ENCODE results near the gene CEP164.

Gene CEP164

DNA sequence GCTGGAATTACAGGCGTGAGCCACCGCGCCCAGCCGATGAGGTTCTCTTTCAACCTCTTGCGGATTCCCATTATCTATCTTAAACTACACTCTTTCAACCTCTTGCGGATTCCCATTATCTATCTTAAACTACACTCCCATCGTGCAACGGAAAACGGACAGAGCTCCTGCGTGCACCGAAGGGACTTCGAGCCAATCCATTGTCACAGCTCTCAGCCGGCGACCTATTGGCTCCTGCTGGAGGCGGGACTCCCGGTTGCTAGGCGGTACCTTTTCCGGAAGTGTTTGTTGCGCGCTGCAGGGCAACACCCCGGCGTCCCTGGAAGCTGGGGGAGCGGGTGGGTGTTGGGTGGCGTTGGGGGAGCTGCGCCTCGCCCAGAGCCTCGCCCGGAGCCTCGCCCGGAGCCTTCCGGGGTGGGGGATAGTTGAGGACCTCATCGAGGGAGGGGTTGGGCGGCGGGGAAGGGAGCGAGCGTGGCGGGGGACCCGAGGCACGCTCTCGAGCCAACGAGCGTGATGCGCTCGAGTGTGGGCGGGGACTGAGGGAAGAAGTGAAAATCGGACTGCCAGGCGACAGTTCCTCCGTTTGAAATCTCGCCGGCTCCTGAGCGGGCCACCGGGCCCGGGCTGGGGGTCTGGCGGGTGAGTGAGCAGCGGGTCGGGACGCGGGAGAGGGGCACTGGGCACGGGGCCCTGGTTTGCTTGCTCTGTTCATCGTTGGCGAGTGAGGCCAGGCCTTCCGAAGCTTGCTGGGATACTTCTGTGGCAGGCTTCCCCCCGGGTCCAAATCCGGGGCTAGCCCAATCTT, at the start of gene CEP164:
CEP164 (plus strand) TSS at position 288 of the 808 bp plus-strand sequence. CDS start 10,733 bp downstream, outside the sequence.
- DNase-seq (ENCODE audit: low read depth) = peak; percentile 89

DNA sequence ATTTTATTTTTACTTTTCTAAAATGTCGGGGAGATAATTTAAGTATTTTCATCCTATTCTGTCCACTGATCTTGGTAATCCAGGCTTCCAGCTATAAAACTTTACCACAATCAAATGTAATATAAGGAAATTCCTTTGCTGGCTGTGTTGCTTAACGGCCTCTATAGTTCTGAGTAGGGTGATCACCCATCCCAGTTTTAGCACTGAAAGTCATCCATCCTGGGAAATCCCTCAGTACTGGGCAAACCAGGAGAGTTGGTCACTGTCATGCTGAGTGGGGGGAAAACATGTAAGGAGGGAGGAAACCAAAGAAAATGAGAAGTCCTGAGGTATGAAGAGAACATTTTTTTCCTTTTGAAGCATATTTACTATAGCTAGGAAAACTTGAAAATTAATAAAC, 49.3 kb upstream of the CEP164 start:
- no peak for DNase-seq (ENCODE audit: low read depth)

DNA sequence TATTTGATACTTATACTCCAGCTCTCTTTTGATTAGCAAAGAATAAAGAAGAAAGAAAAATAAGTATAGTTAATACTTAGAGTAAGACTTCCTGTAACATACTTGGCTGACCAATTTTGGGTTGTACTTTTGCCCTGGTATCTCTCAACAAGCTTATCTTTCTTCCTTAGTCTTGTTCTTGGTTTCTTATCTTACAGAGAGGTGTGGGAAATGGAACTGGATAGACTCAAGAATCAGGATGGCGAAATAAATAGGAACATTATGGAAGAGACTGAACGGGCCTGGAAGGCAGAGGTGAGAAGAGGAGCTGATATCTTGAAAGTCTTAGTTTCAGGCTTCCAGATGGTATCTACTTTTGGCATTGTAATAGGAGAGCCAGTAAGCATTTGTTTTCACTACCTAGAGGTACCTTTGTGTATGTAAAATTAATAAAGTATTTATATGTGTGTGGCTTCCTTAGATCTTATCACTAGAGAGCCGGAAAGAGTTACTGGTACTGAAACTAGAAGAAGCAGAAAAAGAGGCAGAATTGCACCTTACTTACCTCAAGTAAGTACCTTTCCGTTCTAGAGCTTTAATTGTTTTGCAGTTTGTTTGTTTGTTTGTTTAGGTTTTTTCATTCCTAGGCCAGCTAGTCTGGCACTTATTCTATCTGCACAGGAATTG, 47.8 kb upstream of the CEP164 start:
- DNase-seq (ENCODE audit: low read depth) = no peak

DNA sequence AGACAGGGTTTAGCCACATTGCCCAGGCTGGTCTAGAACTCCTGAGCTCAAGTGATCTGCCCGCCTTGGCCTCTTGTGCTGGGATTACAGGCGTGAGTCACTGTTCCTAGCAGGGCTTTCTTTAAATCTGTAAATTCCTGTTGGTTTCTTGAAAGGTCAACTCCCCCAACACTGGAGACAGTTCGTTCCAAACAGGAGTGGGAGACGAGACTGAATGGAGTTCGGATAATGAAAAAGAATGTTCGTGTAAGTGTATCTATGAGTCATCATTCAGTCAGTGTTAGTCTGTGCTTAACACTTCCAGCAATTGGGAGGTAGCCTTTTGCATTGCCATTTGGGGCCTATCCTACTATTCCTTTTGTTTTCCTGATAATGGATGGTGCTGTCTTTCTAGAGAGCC, 46.5 kb upstream of the CEP164 start:
- DNase-seq (ENCODE audit: low read depth) = no peak

DNA sequence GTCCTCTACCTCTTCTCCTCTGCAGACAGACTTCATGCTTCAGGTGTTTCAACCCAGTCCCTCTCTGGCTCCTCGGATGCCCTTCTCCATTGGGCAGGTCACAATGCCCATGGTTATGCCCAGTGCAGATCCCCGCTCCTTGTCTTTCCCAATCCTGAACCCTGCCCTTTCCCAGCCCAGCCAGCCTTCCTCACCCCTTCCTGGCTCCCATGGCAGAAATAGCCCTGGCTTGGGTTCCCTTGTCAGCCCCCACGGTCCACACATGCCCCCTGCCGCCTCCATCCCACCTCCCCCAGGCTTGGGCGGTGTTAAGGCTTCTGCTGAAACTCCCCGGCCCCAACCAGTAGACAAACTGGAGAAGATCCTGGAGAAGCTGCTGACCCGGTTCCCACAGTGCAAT, 45.8 kb upstream of the CEP164 start:
- no peak for DNase-seq (ENCODE audit: low read depth)

DNA sequence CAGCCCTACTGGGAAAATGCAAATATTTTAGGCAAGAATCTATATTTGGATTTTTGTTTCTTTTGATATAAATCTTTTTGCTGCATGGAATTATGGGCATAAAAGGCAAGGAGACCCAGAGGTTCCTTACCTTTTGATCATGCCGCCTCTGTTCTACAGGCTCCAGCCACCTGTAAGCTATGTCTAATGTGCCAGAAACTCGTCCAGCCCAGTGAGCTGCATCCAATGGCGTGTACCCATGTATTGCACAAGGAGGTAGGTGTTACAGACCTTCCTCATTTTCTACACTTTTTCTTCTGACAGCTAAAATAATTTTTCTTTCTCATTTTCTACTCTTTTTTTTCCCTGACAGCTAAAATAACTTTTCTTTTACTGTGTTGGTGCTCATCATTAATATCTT, 44.7 kb upstream of the CEP164 start:
- no peak for DNase-seq (ENCODE audit: low read depth)

DNA sequence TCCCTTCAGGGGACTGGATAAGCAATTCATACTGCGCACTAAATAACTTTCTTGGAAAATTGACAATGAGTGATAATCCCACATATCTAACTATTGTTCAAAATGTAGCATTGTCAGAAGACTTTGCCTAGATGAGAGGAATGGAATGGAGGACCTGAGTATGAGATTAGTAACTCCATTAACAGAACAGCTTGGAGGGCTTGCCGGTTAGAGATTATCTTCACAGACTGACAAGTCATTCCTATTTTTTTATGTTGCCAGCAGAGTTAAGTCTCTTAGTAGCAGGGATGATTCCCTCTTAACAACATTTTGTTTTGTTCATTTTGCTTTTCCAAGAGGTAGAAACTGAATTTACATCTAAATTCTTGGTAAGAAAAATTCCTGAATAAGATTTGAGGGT, 43.6 kb upstream of the CEP164 start:
- DNase-seq (ENCODE audit: low read depth) = no peak

DNA sequence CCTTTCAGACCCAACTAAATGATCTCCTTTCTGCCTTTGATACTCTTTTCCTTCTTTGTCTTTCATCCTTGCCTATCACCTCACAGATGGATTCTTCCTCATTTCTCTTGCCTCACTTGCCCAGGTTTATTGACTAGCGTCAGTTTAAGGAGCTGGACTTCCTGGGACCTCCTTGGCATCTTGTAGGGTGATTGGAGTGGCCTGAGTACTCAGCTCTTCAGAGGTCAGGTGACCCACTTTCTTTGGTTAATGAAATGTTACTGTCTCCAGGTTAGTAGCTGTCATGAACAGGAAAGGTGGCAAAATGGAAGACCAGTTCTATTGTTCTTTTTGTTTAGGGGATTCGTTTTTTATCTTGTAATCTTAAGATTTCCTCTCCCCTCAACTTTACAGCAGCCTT, 41.1 kb upstream of the CEP164 start:
- no peak for DNase-seq (ENCODE audit: low read depth)

DNA sequence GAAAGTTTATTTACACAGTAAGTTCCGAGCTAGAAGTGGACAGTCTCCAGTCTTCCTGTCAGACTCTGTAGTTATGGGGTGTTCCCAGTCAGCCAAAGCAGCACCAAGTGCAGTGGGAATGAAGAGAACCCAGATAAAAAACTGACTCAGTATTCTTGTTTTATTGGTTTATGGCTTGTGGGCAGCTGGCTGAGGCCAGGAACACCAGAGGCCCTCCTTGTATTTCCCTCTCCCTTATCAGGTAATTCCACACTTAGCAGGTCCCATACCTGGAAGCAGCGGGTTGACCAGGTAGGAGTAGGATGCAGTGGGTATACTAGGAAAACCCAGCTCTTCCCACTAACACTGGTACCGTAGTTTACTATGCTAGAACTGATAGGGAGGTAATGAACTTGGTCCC, 40.0 kb upstream of the CEP164 start:
- DNase-seq (ENCODE audit: low read depth) = no peak

DNA sequence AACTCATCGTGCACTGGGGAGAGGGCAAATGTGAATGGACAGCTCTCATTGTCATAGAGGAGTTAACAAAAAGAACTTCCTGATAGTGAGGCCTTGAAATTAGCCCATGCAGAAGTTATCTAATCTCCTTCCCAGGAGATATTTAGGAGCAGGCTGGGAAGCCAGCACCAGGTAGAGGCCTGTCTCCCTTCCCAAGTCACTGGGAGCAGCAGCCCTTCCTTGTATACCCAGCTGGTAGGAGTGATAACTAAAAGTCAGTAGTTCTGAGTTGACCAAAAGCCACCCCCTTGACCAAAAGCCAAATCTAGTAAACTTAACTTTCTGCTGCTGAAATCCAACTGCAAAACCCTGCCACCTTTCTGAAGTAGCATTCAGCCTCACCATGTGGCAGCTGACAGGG, 37.9 kb upstream of the CEP164 start:
- DNase-seq (ENCODE audit: low read depth) = no peak

DNA sequence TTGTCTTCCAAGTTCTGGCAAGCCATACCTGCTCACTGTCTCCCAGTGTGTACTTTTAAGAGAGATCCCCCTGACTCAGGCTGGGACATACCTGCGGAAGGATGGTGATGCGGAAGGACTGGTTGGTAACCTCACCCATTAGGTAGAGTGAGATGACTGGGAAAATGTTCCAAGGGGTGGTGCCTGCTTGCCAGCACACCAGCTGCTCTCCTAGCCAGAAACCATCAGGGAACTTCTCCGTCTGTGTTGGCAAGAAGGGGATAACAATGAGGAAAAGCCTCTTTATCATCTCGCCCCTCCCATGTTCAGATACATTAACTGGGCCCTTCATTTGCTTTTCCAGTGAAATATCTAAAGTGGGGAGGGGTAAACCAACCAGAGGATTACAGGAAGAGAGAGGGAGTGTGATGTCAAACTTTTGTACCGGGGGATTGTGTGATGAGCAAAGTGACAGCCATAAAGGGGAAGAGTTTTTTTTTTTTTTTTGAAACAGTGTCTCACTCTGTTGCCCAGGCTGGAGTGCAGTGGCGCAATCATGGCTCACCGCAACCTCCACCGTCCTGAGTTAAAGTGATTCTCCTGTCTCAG, 36.8 kb upstream of the CEP164 start, which contains the start of gene BACE1-AS:
BACE1-AS (plus strand) TSS at position 538 of the 588 bp plus-strand sequence.
- DNase-seq (ENCODE audit: low read depth) = no peak

DNA sequence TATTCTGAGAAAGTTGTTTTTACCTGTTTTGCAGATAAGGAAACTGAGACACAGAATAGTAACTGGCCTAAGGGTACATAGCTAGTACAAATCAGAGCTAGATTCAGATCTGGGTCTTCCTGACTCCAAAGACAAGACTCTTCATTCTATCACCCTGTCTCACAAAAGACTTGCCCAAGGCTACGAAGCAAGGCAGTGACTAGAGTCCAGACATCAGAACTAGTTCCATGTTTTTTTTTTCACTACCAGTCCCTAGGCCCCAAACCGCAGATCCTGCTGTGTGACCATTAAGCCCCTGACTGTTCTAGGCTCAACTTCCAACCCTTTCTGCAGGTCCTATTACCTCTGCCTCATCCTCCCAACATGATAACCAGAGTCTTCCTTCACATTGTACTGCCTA, 35.0 kb upstream of the CEP164 start:
- DNase-seq (ENCODE audit: low read depth) = no peak

DNA sequence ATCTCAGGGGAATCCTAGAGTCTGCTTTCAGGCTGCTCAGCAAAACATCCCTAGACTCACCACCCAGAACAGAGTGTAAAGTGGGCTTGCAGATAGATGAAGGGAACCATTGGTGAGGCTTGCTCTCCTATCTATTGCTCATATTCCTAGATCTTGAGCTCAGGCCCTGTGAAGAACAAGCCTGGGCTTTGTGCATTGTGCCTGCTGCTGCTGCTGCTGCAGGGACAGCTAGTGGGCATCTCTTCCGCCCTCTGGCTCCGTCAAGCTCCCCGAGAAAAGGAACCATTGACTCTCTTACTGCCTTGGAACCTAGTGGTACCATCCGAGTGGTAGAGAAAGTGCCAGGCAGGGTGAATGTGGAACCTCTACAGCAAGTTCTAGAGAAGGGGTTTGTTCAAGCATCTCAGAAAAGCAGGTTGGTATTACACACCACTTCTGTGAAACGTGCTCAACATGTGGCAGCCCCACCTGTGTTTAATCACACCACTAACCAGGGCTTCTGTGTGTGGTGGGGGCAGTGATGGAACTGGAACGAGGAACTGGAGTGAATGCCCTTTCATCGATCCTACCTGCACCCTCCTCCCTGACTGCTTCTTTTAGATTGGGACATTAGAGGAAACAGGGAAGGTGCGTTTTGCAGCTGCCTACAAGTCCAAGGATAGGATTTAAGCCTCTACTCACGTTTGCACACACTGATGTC, 32.1 kb upstream of the CEP164 start:
- DNase-seq (ENCODE audit: low read depth) = no peak

DNA sequence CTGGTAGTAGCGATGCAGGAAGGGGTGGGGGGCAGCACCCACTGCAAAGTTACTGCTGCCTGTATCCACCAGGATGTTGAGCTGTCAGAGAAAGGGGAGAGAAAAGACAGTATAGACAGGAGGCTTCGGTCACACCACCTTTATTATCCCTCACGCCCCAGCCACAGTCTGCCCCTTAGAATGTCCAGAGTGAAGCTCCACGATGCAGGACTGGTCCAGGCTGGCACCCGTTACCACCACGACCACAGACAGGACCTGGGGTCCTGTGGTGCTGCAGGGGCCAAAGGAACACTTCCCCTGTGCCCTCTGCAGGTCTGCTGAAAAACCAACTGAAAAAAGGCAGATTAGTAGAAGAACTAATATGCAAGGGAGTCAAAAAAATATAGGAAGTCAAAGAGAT, 30.8 kb upstream of the CEP164 start:
- no peak for DNase-seq (ENCODE audit: low read depth)

DNA sequence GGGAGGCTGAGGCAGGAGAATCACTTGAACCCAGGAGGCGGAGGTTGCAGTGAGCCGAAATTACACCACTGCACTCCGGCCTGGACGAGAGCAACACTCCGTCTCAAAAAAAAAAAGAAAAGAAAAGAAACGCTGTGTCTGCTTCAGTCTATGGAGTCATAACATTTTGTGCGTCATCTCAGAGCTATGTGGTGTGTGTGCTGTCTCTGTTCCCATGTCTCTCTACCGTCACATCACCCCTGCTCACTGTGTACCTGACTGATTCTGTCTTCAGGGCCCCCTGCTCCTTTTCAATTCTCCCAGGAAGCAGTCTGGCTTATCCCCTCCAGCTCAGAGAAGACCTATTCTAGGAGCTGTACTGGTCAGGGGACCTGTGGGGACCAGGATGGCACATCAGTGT, 29.5 kb upstream of the CEP164 start:
- no peak for DNase-seq (ENCODE audit: low read depth)

DNA sequence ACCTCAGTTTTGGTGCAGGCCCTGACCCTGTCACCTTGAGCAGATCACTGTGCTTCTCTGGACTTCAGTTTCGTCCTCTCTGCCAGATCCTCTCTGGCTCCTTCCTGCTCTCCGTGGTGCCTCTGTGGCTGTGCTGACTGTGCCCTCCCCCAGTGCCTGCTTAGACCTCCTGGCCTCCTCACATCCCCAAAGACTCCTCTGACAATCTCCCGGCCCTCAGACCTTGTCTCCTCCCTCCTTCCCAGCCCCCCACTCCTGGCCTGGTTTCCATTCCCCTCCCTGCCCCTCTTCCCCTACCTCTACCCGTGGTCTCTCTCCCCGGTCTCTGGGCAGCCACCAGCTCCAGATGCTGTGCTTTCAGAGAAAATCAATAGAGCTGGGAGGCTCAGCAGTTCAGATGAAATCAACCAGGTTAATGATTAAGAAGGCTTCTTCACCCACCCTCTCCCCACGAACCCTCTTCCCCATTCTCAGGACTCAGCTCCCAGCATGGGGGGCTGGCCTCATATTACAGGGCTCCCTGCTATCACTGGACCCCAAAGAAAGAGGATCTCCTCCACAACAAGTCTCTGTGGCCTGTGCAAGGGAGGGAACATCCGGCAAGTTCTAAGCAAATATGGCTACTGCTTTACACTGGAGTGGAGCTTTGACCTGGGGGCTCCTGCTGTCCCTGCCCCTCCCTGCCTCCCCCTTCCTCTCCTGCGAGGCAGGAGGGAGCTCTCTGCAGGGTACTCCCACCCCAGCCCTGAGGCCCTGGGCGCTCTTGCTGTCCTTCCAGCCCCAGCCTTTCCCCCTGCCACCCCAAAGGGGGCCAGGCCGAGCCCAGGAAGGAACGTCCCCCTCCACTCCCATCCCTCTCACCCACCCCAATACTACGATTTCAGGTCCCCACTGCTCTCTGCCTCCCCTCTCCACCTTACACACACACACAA, 28.0 kb upstream of the CEP164 start:
- DNase-seq (ENCODE audit: low read depth) = no peak

DNA sequence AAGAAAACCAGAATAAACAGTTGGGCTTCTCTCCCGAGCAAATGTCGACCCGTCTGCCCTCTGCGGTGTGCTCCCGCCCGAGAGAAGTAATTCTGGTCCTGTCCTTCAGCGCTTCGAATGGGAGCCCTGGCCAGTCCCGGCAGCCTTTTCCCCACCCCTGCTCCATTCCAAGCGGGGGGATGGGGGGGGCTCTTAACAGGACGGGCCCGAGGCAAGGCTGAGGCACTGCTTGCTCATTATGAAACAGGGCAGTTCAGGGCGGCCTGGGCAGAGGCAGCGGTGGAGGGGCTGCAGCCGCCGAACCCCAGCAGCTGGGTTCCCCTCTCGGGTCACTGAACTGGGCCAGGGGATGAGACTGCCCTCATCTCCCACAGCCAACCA, 27.4 kb upstream of the CEP164 start:
- DNase-seq (ENCODE audit: low read depth) = no peak

DNA sequence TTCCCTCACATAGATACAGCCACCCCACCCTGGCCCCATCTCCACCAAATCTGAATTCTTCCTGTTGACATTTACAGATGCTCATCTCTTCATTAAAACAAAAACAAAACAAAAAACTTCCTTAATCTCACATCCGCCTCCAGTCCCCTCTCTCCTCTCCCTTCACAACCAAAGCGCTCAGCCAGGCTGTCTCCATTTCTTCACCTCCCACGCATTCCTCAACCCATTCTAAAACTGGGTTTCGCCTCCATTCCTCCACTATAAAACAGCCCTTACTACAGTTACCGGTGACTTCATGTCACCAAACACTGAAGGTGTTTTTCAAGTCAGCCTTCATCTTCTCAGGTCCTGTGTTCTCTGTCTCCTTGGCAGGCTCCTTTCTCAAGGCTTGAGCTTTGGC, 26.9 kb upstream of the CEP164 start:
- no peak for DNase-seq (ENCODE audit: low read depth)

DNA sequence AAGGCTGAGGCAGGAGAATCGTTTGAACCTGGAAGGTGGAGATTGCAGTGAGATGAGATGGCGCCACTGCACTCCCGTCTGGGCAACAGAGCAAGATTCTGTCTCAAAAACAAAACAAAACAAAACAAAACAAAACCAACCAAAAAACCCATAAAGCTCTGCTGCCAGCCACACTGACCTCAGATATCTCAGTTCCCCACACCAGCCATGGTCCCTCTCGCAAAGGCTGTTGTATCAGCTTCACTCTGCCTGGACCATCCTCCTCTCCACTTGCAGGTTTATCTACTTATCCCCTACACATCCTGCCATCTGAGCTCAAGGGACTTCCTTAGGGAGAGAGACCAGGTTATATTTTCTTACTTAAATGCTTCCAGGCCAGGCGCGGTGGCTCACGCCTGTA, 25.4 kb upstream of the CEP164 start:
- no peak for DNase-seq (ENCODE audit: low read depth)

DNA sequence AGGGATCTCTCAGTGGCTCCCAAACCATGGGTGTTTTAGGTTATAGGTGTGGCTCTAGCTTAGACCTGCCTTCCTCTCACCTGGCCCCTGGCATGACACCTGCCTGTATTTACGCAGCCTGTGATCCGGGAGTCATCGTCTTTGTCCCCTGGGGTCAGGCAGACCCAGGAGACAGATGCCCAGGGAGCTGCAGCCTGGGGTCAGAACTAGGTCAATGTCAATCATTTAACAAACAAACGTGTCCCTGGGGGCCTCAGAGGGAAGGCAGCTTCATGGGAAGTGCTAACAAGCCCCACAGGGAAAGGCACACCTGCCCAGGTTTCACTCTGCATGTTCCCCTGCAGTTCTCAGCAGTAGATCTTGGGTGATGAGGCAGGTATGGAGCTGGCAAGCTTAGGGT, 24.6 kb upstream of the CEP164 start:
- no peak for DNase-seq (ENCODE audit: low read depth)

DNA sequence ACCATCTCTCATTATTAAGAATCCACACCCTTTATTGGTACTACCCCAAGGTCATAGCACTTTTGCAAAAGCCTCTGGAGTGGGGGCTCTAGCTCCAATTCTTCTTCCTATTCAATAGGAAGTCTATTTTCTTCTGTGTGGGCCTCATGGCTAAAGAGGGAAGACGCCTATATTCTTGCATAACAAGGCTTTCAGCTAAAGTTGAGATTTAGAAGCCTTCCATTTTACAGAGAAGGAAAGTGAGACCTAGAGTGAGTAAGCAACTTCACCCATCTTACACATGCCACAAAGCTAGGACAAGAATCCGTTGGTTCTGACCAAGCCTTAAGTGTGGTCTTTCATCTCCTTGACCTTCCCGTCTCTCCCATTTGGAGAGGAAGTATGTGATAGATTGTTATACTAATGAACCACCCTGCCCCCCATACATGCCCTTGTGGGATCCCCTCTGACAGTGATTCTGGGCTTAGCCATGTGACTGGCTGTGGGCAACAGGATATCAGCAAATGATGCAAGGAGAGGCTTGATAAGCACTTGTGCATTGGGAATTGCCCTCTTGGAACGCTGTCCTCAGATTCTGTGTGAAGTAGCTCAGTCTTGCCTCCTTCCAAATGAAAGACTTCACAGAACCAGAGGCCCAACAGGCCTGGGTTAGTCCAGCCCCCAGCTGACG, 23.9 kb upstream of the CEP164 start:
- no peak for DNase-seq (ENCODE audit: low read depth)
